Bone marrow (tissue), 2 donors: ENCODE measurements around the gene FBN2.
"Not testable (repeated sequence)": the region's sequence is repeated elsewhere in the genome, so short reads cannot be mapped to it uniquely, and the experiment has no call there.

Experiments
- DNase-seq, 2 donors: peaks; one replicate each; lab custom pipeline; 2025; lab: John Stamatoyannopoulos, UW

FBN2 gene

DNA sequence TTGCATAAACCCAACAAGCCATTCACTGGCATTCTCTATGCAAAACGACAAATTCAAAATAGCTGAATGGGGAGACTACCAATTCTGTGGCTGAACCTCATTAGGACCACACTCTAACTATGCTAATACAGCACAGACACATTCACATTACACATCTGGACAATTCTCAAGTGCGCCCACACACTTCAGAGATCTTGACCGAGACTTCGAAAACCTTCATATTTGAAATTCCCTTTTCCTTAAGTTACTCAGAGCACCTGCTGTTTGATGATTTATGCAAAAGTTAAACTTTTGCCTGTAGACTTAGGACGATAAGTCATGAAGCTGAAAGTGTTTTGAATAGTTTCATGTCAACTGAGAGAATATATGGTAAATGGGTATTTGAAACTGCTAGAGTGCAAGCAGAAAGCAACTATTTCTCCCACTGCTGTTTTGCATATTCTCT is 111.9 kb downstream of the FBN2 start:
- no peak for DNase-seq

- no peak for DNase-seq
These were observed 113.4 kb downstream of the FBN2 start for GRCh38 chr5:128424646-128425045.

DNA sequence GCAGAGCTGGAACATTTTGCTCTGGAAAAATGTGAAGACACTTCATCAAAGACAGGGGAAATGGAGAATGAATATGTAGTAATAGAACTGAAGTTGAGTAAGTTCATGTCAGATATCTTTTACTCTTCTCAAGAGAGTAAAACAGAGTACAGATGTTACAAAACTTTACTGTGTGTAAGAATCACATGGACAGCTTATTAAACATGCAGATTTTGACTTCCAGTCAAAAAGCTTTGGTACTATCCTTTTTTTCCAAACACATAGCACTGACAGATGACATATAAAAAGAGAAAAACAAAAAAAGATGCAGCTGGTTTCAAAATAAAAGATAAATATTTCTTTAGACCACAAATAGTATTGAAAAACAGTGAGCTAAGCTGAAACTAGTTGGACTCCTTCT is 115.4 kb downstream of the FBN2 start:
- DNase-seq = no peak

GRCh38 chr5:128414469-128414868 is 123.6 kb downstream of the FBN2 start:
- DNase-seq = no peak

- no peak for DNase-seq
These were observed 124.7 kb downstream of the FBN2 start for GRCh38 chr5:128413356-128413755.

DNA sequence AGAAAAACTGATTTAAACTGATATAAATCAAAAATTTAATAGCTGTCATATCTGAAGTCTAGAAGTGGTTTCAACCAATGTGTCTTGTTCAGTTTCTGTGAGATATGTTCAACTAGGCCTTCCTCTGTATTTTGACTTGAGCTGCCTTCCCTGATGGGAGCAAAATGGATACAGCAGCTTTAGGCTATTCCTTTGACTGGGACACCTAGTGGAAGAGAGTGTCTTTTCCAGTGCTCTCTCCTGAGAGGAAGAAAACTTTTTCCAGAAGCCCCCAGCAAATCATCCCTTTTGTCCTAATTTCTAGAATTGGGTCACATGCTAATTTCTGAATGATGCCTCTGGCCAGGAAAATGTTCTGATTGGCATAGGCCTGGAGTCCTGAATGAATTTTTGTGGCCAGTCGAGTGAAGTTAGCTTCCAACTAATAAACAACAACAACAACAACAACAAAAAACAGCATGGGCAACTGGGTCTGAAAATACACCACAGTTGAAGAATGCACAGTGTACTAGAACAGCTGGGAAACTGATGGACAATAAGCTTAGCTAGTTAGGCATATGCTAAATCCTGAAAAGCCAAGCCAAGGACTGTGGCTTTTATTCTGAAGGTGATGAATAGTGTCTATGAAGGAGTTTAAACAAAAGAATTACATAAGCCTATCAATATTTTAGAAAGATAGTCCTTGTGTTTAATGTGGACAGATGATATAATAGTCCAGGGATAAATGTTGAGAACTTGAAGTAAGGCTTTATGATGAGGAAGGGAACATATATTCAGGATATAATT is 125.7 kb downstream of the FBN2 start:
- no peak for DNase-seq

- no peak for DNase-seq
These were observed 128.8 kb downstream of the FBN2 start for GRCh38 chr5:128409166-128409800.

- no peak for DNase-seq
These were observed 129.4 kb downstream of the FBN2 start for GRCh38 chr5:128408622-128409021.

DNA sequence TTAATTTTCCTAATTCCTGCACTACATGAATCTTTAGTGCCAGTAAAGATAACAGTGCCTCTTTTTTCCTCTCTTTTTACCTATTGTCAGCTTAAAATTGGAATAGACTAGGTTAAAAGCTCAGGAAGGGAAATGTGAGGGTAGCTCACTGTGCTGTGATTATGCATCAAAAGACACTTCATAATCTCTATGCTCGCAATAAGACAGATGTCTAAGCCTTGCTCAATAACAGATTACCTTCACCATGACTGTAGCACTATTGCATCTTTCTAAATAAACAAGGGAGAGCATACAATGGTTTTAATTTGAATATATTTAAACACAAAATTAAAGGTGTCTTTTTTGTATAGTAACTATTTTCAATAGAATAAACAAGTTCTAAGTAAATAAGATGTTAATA is 130.1 kb downstream of the FBN2 start:
- no peak for DNase-seq

DNA sequence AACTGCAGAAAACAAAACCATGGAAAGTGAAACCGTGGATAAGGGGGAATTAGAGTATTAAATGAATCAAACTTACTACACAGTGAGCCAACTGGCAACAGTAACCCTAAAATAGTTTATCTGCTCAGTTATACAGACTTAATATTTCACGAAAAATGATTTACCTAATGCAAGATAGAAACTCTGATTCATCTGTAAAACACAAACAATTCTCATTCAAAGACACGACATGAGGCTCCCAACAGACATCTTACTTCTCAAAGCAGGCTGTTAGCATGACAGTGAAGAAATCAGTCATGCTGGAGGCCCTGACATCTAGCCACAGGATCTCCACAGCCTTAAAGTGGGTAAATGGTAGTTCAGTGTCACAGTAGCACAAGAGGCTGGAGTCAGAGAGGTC is 131.2 kb downstream of the FBN2 start:
- no peak for DNase-seq

DNA sequence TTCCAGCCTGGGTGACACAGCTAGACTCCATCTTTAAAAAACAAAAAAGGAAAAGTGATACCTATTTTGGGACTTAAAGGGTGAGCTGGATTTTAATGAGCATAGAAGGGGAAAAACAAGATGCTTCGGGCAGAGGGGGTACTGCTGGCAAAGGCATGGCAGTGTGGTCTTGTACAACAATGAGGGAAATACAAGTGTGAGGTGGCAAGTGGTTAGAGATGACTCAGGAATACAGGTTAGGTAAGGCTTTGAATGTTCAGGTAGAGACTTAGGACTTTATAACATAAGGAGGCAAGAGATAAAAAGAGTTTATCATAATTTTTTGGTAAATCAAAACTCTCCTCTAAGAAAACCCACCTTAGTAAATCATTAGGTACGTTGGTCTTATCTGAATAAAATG is 132.9 kb downstream of the FBN2 start:
- DNase-seq = no peak

DNA sequence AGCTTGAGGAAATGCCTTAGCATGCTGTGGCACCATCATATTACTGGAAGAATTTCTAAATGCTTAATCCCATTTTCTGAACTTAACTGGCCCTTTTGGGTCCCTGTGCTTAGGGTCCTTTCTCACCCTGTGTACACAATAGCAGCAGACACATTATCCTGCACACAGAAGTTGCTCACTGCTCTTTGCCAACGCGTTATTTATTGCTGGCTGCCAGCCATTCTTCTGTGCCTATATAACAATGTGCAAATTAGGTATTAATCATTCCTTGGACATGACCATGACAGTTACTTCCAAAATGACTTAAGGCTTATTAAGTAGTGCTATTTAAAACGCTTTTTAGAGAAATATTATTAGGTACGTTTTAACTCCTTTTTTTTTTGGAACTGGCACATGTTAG is 134.7 kb downstream of the FBN2 start:
- DNase-seq = no peak

DNA sequence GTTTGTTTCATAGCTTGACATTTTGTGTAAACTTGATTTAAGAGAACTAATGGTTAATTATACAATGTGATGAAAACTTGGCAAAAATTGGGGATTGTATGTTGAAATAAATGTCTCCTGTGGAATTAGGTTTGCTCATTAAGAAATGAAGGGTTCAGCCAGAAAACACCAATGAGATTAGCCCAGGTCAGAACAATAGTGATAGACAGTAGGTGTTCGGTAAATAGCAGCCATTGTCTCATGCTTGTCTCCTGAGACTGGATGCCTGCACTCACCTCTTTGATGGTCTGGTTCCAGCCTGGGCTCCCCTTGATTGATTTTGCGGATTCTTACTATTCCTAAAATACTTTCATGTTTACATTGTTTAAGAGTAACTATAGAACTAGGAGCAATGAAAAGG is 135.5 kb downstream of the FBN2 start:
- no peak for DNase-seq

DNA sequence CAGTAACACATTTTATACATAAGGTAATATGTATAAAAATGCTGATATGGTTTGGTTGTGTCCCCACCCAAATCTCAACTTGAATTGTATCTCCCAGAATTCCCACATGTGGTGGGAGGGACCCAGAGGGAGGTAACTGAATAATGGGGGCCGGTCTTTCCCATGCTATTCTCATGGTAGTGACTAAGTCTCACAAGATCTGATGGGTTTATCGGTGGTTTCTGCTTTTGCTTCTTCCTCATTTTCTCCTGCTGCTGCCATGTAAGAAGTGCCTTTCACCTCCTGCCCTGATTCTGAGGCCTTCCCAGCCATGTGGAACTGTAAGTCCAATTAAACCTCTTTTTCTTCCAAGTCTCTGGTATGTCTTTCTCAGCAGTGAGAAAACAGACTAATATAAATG is 137.3 kb downstream of the FBN2 start:
- DNase-seq = not testable (repeated sequence)

DNA sequence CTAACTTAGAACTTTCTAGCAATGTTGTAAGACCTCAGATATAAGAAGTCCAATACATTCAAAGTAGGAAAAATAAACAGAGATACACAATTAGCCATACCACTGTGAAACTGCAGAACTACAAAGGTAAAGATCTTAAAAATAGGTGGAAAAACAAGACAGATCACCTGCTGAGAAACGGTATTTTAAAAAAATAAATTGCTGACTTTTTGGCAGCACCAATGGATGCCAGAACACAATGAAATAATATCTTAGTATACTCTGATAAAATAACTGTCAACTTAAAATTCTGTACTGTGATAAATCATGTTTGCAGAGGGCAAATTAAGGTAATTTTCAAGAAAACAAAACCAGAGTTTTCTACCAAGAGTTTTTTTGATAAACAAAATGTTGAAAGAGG is 138.9 kb downstream of the FBN2 start:
- no peak for DNase-seq

- DNase-seq = no peak
These were observed 140.2 kb downstream of the FBN2 start for GRCh38 chr5:128397876-128398275.

DNA sequence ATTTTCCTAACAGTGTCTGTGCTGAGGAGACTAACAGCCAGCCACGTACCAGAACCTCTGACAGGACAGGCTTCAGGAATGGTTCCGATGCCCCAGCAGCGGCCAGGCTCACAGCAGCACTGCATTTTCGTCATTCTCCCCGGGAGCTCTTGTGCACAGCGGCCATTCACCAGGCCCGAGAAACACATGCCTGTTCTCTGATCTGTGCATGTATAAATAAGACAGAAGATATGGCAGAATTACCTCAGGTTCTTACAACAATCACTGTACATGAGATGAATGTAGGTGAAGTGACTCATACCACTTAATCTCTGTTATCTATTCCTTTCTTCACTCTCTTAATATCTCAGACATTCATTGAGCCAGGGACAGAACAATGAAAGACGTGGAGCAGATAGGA is 143.0 kb downstream of the FBN2 start:
- no peak for DNase-seq

GRCh38 chr5:128384068-128384467 is 154.0 kb downstream of the FBN2 start:
- no peak for DNase-seq

GRCh38 chr5:128380337-128380736 is 157.7 kb downstream of the FBN2 start:
- no peak for DNase-seq

DNA sequence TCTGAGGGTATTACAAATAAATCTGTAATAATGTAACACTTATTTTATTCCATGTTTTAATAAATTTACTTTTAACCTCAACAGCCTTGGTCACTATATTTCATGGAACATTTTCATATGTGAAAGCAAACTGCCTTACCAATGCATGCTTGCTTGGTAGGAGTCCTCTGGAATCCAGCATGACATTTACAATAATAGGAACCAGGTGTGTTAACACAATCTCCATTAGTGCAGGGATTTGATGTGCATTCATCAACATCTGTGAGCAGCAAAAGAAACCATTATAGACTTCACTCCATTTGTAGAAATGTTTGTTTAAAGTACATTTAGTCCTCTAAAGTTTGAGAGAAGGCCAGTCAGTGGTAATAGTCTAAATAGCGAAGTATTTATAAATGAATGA is 159.4 kb downstream of the FBN2 start:
- no peak for DNase-seq

- DNase-seq = no peak
These were observed 159.8 kb downstream of the FBN2 start for GRCh38 chr5:128378196-128378595.

DNA sequence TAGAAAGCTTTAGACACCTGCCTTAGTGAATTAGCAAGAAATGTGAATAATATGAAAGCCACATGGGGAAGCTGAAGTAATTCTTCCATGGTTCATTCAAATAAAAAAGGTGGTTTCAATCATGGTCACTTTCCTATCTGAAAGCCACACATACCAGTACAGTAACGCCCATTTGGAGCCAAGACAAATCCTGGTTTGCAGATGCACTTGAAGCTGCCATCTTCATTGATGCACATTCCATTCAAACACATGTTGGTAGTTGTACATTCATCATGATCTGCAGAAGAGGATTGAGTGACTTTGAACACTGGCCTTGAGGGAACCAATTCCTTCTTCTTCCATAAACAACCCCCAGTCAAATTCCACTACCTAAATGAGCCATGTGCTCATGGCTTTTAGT is 161.5 kb downstream of the FBN2 start:
- no peak for DNase-seq

DNA sequence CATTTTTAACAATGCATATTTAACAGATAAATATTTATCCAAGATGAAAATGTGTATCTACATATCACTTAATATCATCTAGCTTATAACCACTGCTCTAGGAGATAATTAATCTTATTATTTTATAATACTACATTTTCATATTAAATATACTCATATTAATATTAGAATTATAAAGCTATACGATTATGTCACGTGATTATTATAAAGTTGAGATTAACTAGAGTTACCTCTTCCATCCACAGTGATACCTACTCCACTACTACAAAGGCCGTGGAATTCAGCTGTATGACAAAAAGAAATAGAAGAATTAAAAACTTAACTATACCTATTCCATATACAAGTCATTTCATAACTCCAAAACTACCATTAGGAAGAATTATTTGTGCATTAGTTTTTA is 171.9 kb downstream of the FBN2 start:
- no peak for DNase-seq

DNA sequence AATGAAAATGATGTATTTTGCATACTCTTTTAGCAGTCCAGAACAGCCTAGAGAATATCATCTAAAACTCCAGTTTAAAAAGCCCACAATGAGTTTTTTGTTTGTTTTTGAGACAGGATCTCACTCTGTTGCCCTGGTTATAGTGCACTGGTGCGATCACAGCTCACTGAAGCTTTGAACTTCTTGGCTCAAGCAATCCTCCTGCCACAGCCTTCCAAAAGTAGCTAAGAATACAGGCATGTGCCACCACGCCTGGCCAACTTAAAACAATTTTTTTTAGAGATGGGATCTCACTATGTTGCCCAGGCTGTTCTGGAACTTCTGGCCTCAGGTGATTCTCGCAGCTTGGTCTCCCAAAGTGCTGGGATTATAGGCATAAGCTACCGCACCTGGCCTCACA is 175.7 kb downstream of the FBN2 start:
- no peak for DNase-seq
